Activated T-helper 17 cell treated with anti-CD3 and anti-CD28 coated beads, Interleukin-2, amount 50 U/mL, for 72 hours (primary cell): Measurements from ENCODE around the gene ACO2. TPM values are rescaled to one million over a fixed set of nuclear protein-coding genes. Genes with fewer than 3 reads are reported as not detected.

Experiments used
- ATAC-seq: fragments of 150-1000 bp; cut with Tn5 transposase; replicated peaks from 2 replicates; pipeline ENCODE4 v1.10.0; 2021; ENCODE audit warnings: mild to moderate bottlenecking, moderate library complexity
- H3K27ac Mint-ChIP-seq: one replicate; pipeline ENCODE4 v1.8.0; 2022; ENCODE audit warnings: mixed read lengths
- H3K27me3 Mint-ChIP-seq: one replicate; pipeline ENCODE4 v1.8.0; 2022; ENCODE audit warnings: mixed read lengths
- H3K36me3 Mint-ChIP-seq: one replicate; pipeline ENCODE4 v1.8.0; 2022; ENCODE audit warnings: low read depth, mild to moderate bottlenecking, mixed read lengths
- H3K4me1 Mint-ChIP-seq: one replicate; pipeline ENCODE4 v1.8.0; 2022; ENCODE audit warnings: mixed read lengths
- H3K4me3 Mint-ChIP-seq: one replicate; pipeline ENCODE4 v1.8.0; 2022; ENCODE audit warnings: mild to moderate bottlenecking, mixed read lengths
- H3K9me3 Mint-ChIP-seq: one replicate; pipeline ENCODE4 v1.8.0; 2022; ENCODE audit warnings: mixed read lengths
- total RNA-seq, 2 donors: library from RNA; stranded (reverse); gene quantifications; one replicate each; pipeline ENCODE4 v1.2.3, GENCODE V29; 2022

ACO2 gene
- total RNA-seq, 2 donors from 2014 or later = 67.8 to 106 TPM

DNA sequence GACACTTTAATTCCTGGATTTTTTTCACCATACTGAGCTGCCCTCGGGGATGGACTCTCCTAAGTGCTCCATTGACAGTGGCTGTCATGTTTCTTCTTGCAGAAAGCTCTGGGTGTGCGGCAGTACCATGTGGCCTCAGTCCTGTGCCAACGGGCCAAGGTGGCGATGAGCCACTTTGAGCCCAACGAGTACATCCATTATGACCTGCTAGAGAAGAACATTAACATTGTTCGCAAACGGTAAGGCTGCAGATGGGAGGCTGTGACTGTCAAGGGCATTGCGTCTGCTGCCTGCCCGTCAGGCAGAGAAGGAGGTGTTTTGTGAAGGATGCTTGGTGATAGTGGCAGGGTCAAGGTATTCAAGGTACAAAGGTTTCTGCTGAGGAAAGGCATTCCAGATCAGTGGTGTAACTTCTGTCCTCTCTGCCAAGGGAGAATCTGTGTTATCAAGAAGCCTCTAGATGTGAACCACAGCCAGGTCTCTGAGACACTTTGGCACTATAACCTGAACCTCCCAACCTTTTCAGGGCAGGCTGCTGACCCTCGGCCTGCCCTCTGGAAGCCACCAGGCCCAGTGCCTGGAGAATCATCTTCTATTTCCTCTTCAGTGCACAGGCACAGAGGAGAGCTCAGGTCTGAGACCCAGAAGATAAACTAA, 30.8 kb downstream of the ACO2 start:
- Mint-ChIP-seq H3K4me3 (no peak overlapping the region), H3K9me3 (no peaks in the 10 kb centered on the region), H3K36me3 (peaks cover 60% of the 10 kb centered on the region), H3K27ac (peak overlapping the region; percentile 58), H3K4me1 (no peaks in the 10 kb centered on the region), H3K27me3 (no peaks in the 10 kb centered on the region)
- no peak for ATAC-seq

DNA sequence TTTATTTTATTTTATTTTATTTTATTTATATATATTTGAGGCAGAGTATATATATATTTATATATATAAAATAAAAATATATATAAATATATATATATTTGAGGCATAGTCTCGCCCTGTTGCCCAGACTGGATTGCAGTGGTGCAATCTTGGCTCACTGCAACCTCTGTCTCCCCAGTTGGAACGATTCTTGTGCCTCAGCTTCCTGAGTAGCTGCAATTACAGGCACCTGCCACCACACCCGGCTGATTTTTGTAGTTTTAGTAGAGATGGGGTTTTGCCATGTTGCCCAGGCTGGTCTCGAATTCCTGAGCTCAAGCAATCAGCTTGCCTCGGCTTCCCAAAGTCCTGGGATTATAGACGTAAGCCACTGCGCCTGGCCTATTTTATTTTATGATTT, 31.4 kb downstream of the ACO2 start:
- H3K27me3 Mint-ChIP-seq = no peaks in the 10 kb centered on the region
- no peaks in the 10 kb centered on the region for H3K9me3 Mint-ChIP-seq
- no peak for ATAC-seq
- H3K4me1 Mint-ChIP-seq = no peaks in the 10 kb centered on the region
- H3K4me3 Mint-ChIP-seq = no peak overlapping the region
- H3K36me3 Mint-ChIP-seq = peaks cover 63% of the 10 kb centered on the region
- H3K27ac Mint-ChIP-seq = no peak overlapping the region

DNA sequence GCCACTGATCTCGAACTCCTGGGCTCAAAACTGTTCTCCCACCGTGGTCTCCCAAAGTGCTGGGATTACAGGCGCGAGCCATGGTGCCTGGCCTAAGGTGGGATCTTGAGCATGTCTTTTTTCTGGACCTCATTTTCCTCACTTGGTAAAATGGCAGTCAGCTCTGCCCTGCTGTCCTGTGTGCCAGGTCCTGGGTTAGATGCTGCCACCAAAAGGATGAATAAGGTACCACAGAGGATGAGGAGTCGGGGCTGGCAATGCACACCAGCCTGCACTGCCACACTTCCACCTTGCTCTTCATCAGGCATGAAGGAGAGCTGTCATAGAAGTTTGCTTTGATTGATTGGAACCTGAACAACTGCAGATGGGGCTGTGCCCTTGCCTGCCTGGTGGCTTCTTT, 32.3 kb downstream of the ACO2 start:
- H3K4me1 Mint-ChIP-seq = no peaks in the 10 kb centered on the region
- no peak overlapping the region for H3K4me3 Mint-ChIP-seq
- peaks cover 70% of the 10 kb centered on the region for H3K36me3 Mint-ChIP-seq
- H3K27ac Mint-ChIP-seq = no peak overlapping the region
- ATAC-seq = peak; percentile 67
- no peaks in the 10 kb centered on the region for H3K9me3 Mint-ChIP-seq
- no peaks in the 10 kb centered on the region for H3K27me3 Mint-ChIP-seq

DNA sequence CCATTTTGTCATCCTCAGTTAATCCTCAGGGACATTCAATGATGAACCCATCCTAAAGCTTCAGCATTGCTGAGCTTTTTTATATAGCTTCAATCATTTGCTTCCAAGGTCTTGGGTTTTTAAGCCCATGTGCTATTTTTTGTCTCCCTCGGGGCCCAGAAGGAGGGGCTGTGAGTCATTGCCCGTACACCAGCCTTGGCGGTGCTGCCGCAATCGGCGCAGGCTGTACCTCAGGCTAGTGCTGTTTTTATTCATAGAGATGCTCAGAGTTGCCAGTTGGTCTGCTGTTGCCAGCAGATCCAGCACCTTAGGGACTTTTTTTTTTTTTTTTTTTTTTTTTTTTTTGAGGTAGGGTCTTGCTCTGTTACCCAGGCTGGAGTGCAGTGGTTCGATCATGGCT, 35.5 kb downstream of the ACO2 start:
- no peak overlapping the region for H3K4me3 Mint-ChIP-seq
- peak overlapping the region; percentile 50 for H3K27ac Mint-ChIP-seq
- H3K27me3 Mint-ChIP-seq = no peaks in the 10 kb centered on the region
- H3K9me3 Mint-ChIP-seq = no peaks in the 10 kb centered on the region
- ATAC-seq = no peak
- peaks cover 89% of the 10 kb centered on the region for H3K36me3 Mint-ChIP-seq
- H3K4me1 Mint-ChIP-seq = peaks cover 4% of the 10 kb centered on the region

DNA sequence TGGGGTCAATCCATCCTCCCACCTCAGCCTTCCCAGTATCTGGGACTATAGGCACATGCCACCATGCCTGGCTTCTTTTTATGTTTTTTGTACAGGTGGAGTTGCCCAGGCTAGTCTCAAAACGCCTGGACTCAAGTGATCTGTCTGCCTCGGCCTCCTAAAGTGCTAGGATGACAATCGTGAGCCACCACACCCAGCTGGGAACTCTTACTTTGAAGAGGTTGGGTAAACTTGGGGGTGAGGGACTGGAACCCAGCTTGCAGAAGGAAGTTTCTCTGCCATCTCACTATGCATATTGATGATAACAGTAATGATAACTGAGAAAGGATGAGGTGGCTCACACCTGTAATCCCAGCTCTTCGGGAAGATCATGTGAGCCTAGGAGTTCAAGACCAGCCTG, 35.9 kb downstream of the ACO2 start:
- no peaks in the 10 kb centered on the region for H3K27me3 Mint-ChIP-seq
- no peak overlapping the region for H3K4me3 Mint-ChIP-seq
- no peaks in the 10 kb centered on the region for H3K9me3 Mint-ChIP-seq
- no peak for ATAC-seq
- H3K4me1 Mint-ChIP-seq = peaks cover 4% of the 10 kb centered on the region
- H3K27ac Mint-ChIP-seq = peak overlapping the region; percentile 50
- H3K36me3 Mint-ChIP-seq = peaks cover 88% of the 10 kb centered on the region

DNA sequence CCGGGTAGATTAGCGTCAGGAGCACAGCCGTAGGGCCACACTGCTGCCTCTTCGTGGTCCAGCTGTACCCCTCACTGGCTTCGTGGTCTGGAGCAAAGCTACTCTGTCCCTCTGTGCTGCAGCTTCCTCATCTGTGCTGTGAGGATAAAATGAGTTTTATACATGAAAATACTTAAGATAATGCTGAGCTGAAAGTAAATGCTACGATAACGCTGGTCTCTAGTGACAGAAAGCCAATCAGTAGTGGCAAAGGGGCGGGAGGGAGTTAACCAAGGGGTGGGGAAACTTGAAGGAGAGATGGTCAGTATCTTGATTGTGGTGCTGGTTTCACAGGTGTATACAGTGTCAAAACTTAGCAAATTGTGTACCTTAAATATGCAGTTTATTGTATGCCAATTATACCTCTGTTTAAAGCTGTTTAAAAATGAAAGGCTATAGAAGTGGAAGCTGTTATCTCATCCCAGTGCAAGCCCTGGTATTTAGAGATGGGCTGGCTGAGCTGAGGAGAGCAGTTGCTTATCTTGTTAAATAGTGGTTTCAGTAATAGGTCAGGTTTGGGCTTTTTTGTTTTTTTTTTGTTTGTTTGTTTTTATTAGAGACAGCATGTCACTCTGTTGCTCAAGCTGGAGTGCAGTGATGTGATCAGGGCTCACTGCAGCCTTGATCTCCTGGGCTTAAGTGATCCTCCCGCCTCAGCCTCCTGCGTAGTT, 36.7 kb downstream of the ACO2 start:
- H3K36me3 Mint-ChIP-seq = peaks cover 80% of the 10 kb centered on the region
- no peak for ATAC-seq
- peaks cover 4% of the 10 kb centered on the region for H3K4me1 Mint-ChIP-seq
- H3K27ac Mint-ChIP-seq = no peak overlapping the region
- no peaks in the 10 kb centered on the region for H3K27me3 Mint-ChIP-seq
- H3K9me3 Mint-ChIP-seq = no peaks in the 10 kb centered on the region
- no peak overlapping the region for H3K4me3 Mint-ChIP-seq

DNA sequence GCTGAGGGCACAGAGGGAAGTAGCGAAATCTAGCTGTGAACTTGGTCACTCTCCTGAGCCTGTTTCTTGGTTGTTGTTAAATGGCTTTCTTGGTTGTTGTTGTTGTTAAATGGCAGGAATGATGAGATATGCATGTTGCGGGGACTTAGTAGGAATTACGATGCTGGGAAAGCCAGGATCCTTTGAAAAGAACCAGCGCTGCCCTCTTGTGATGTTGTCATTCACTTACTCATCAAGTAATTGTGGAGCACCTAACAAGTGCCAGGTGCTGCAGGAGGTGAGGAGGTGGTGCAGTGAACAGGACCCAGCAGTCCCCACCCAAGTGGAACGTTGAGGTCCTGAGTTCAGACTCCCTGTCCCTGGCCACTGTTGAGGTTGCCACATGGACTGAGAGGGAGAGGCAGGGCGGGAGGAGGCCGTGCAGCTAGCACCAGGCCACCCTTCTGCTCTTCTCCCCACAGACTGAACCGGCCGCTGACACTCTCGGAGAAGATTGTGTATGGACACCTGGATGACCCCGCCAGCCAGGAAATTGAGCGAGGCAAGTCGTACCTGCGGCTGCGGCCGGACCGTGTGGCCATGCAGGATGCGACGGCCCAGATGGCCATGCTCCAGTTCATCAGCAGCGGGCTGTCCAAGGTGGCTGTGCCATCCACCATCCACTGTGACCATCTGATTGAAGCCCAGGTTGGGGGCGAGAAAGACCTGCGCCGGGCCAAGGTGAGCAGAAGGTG, 38.6 kb downstream of the ACO2 start:
- Mint-ChIP-seq H3K9me3 (no peaks in the 10 kb centered on the region), H3K36me3 (peaks cover 69% of the 10 kb centered on the region), H3K27me3 (no peaks in the 10 kb centered on the region), H3K4me1 (peaks cover 4% of the 10 kb centered on the region), H3K27ac (peak overlapping the region; percentile 46), H3K4me3 (no peak overlapping the region)
- ATAC-seq = no peak

DNA sequence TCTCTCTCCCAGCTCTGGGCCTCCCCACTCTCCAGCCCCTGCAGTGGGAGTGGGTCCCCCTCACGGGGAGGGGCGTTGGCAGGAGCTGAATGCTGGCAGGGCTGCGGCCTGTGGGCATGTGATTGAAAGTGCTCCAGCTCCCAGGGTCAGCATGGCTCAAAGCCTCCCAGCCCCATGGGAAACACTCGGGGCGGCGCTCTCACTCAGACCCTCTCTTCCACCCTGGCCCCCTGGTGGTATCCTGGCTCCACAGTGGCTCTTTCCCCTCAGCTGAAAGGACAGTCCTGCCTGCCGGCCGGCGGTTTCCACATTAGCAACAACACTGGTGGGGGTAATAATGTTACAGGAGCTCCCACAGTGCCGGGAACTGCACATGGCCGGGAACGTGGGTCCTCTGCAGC, 39.9 kb downstream of the ACO2 start:
- H3K4me1 Mint-ChIP-seq = peaks cover 4% of the 10 kb centered on the region

DNA sequence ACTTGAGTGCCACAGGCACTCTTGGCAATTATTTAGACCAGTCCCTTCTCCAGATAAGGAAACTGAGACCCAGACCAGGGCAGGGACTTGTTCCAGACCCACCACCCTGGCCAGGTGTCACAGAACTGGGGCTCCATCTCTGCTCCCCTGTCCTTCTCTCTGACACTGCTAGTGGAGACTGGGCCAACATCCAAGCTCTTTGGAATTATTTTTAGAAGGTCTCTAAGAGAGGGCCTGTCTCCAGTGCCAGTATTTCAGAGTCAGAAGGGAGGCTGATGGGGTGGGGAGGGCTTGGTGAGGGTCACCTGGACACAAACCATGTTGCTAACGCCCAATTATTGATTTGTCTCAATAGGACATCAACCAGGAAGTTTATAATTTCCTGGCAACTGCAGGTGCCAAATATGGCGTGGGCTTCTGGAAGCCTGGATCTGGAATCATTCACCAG, 42.6 kb downstream of the ACO2 start:
- no peaks in the 10 kb centered on the region for H3K27me3 Mint-ChIP-seq
- ATAC-seq = no peak

More for the DNA sequence above, 39.9 kb downstream of the ACO2 start:
- Mint-ChIP-seq H3K27me3 (no peaks in the 10 kb centered on the region), H3K4me3 (no peak overlapping the region), H3K36me3 (peaks cover 69% of the 10 kb centered on the region), H3K9me3 (no peaks in the 10 kb centered on the region), H3K27ac (no peak overlapping the region)
- ATAC-seq = no peak

DNA sequence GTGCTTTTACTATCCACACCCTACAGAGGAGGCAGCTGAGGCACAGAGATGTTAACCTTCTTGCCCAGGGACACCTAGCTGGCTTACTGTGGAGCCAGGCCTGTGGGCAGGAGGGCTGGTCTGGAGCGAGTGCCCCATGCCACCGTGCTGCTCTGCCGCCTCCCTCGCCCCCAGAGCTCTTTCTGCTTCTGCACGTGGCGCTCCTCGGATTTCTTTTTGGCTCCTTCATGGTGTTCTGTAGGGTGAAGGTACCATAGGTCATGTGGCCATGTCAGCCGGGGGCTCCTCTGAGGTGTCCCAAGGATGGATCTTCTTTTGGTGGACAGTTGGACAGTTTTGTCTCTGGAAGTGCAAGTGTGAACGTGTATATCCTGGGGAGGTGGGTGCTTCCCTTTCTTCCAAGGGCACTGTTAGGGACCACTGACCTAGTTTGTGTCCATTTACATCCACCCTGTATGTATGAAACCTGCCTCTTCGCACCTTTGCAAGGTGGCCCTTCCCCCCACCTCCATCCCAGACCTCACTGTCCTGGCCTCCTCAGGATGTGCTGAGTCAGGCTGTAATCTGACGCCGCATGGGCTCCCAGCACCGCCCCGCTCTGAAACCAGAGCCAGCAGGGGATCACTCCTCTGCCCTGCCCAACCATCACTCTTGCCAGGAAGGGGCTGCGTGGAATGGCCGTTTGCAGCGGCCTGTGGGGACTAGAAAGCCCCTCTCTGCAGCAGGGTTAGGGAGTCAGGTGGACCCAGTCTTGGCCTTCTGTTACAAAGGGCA, 43.7 kb downstream of the ACO2 start:
- peak overlapping the region; percentile 46 for H3K27ac Mint-ChIP-seq
- H3K9me3 Mint-ChIP-seq = no peaks in the 10 kb centered on the region
- no peak overlapping the region for H3K4me3 Mint-ChIP-seq
- peaks cover 62% of the 10 kb centered on the region for H3K36me3 Mint-ChIP-seq
- no peak for ATAC-seq
- no peaks in the 10 kb centered on the region for H3K27me3 Mint-ChIP-seq
- no peaks in the 10 kb centered on the region for H3K4me1 Mint-ChIP-seq

More for the DNA sequence above, 42.6 kb downstream of the ACO2 start:
- H3K9me3 Mint-ChIP-seq = no peaks in the 10 kb centered on the region
- peaks cover 4% of the 10 kb centered on the region for H3K4me1 Mint-ChIP-seq
- H3K27ac Mint-ChIP-seq = no peak overlapping the region
- no peak overlapping the region for H3K4me3 Mint-ChIP-seq
- H3K36me3 Mint-ChIP-seq = peaks cover 68% of the 10 kb centered on the region

DNA sequence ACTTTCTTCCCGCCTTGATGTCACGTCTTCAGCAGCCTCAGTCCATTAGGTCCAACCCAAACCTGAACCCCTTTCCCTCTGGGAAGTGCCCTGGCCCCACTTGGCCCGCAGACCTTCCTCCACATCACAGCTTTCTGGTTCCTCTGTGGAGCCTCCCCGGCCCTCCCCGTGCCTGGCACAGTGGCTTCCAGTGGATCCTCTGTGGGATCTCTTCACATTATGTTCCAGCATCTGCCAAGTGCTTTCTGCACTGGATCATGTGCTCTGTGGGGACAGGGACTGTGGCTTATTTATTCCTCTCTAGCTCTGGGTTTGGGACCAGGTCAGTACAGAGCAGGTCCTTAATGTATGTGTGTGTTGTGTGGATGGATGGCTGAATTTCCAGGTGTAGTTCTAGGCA, 44.5 kb downstream of the ACO2 start:
- H3K27ac Mint-ChIP-seq = peak overlapping the region; percentile 28
- ATAC-seq = no peak
- no peaks in the 10 kb centered on the region for H3K9me3 Mint-ChIP-seq
- H3K36me3 Mint-ChIP-seq = peaks cover 54% of the 10 kb centered on the region
- H3K4me3 Mint-ChIP-seq = no peak overlapping the region
- no peaks in the 10 kb centered on the region for H3K4me1 Mint-ChIP-seq
- H3K27me3 Mint-ChIP-seq = no peaks in the 10 kb centered on the region

DNA sequence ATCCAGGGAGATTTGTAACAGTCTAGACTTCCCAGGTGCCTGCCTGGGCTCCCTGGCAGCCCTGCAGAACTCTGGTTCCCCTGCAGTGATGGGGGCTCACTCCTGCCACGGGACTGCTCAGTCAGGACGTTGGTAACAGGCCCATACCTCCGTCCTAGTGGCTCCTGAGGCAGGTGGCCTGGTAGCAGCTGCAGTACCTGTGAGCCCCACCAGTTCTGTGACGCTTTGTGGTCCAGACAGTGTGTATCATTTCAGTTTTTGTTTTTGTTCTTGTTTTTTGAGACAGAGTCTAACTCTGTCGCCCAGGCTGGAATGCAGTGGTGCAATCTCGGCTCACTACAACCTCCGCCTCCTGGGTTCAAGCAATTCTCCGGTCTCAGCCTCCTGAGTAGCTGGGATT, 47.5 kb downstream of the ACO2 start:
- H3K9me3 Mint-ChIP-seq = no peaks in the 10 kb centered on the region
- no peak for ATAC-seq

DNA sequence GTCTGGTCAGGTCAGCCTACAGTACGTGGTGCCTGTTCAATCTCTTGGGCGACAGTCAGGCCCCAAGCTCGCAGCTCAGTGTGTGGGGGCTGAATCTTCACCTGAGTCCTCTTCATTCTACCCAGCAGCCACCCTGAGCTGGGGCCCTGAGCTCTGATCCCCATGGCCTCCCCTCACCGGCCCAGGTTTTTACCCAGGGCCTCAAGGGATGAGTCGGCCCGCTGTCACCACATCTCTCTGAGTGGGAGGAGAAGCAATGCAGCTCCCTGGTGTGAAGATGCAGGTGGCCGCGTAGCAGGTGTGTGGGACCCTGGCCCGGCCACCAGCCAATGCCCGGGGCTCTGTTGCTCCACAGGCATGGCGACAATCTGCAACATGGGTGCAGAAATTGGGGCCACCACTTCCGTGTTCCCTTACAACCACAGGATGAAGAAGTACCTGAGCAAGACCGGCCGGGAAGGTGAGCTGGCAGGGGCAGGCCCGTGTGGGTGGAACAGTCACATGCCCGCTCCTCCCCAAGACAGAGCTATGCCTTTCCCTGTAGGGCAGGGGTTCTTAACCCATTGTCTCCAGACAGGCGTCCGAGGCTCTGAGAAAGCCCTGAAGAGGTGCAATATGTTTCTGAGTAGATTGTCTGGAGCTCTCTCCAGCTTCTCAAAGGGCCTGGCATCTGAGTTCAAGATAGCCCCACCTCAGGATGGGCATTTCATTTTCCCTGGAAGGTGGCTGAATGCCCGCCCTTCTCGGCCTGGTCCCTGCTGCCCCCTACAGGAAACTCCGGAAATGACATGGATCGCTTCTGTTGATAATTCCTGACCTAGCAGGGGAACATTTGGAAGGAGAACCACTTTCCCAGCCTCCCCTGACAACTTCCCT, 48.5 kb downstream of the ACO2 start:
- no peaks in the 10 kb centered on the region for H3K27me3 Mint-ChIP-seq
- no peaks in the 10 kb centered on the region for H3K9me3 Mint-ChIP-seq
- ATAC-seq = peak; percentile 59
- peaks cover 47% of the 10 kb centered on the region for H3K36me3 Mint-ChIP-seq
- H3K4me3 Mint-ChIP-seq = no peak overlapping the region
- peak overlapping the region; percentile 23 for H3K27ac Mint-ChIP-seq
- no peaks in the 10 kb centered on the region for H3K4me1 Mint-ChIP-seq

More for the DNA sequence above, 47.5 kb downstream of the ACO2 start:
- Mint-ChIP-seq H3K36me3 (peaks cover 53% of the 10 kb centered on the region), H3K4me1 (no peaks in the 10 kb centered on the region), H3K27ac (no peak overlapping the region), H3K27me3 (no peaks in the 10 kb centered on the region), H3K4me3 (no peak overlapping the region)

DNA sequence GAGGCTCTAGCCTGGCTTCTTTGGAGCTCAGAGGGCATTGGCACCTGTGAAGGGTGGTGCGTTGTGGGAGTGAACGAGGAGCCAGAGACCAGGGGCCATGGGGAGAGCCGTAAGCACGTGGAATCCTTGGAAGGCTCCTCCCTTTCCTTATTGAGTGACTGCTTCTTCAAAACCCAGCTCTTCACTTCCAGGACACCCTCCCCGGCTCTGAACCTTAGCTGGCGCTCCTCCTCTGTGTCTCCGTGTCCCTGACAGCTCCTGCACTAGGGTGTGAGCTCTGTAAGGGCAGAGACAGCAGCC, 49.1 kb downstream of the ACO2 start:
- H3K4me1 Mint-ChIP-seq = no peaks in the 10 kb centered on the region
- H3K27ac Mint-ChIP-seq = no peak overlapping the region
- ATAC-seq = no peak
- H3K9me3 Mint-ChIP-seq = no peaks in the 10 kb centered on the region
- H3K27me3 Mint-ChIP-seq = no peaks in the 10 kb centered on the region
- no peak overlapping the region for H3K4me3 Mint-ChIP-seq
- peaks cover 47% of the 10 kb centered on the region for H3K36me3 Mint-ChIP-seq
